H1 (cell line): ENCODE results near the gene C19orf38. TPM values are rescaled to one million over a fixed set of nuclear protein-coding genes. Genes with fewer than 3 reads are reported as not detected.

Experiments
- EP300 ChIP-seq, 2 experiments: IDR thresholded peaks; 1 replicate in 1 of 2; 2 replicates in 1 of 2; pipeline ENCODE4 v1.6.1; 2011 to 2012; ENCODE audit warnings: low read depth in 2 of 2, low read length in 2 of 2, mild to moderate bottlenecking in 2 of 2, borderline replicate concordance in 1 of 2, inconsistent platforms in 1 of 2, moderate library complexity in 1 of 2
- HDAC6 ChIP-seq: IDR thresholded peaks from one replicate; pipeline ENCODE4 v1.7.1; 2012; ENCODE audit warnings: low read depth, mild to moderate bottlenecking, inconsistent platforms, low read length, moderate library complexity
- SIX5 ChIP-seq: IDR thresholded peaks from 2 replicates; pipeline ENCODE4 v1.6.1; 2011; ENCODE audit warnings: mild to moderate bottlenecking, low read depth, low read length
- polyA plus RNA-seq, 7 experiments: library from polyadenylated mRNA; depleted of rRNA in 3 of 7; stranded (reverse) in 5 of 7; unstranded in 2 of 7; fragments of >200 nt in 5 of 7; fragments of 200-250 nt in 2 of 7; gene quantifications; 1 replicate in 5 of 7; 2 replicates in 1 of 7; 4 replicates in 1 of 7; pipeline versions ENCODE4 v1.2.1 to v1.2.3, GENCODE V29; 2011 to 2013; ENCODE audit warnings: missing spikeins in 2 of 7, mixed read lengths in 2 of 7
- total RNA-seq: library from RNA; stranded (reverse); fragmentation: NEBNext Ultra II Directional; extraction: Animal tissue kit (Norgen Biotek cat#: 25700); gene quantifications from 2 replicates; pipeline ENCODE4 v1.2.1, GENCODE V29; 2021

The C19orf38 gene
- total and polyA plus RNA-seq, 2 of the 8 experiments (the other 6 are each of a cell fraction or from before 2014, with no cell fraction given) = 0.53 TPM; not detected in 1

GRCh38 chr19:10878253-10878652 lies 30.0 kb downstream of the C19orf38 start (continued):
- TF ChIP-seq HDAC6 = no peak
- TF ChIP-seq EP300 (IDR thresholded peaks at IDR 0.05; ENCODE audit: borderline replicate concordance in 1 of 2, low read depth in 2 of 2, low read length in 2 of 2) = no peak
- TF ChIP-seq SIX5 = no peak
